Psoas muscle (tissue), 8 donors: ENCODE measurements around the gene DIP2B. TPM values are rescaled to one million over a fixed set of nuclear protein-coding genes. Genes with fewer than 3 reads are reported as not detected.

Source experiments
- ATAC-seq, 4 donors: fragments of 200-7000 bp; cut with Tn5 transposase; one replicate each; pipeline ENCODE4 v1.9.1; 2020; ENCODE audit warnings: moderate library complexity in 3 of 4, mild to moderate bottlenecking in 2 of 4
- DNase-seq, 2 donors: peaks; one replicate each; pipeline ENCODE4 v3.0.0-alpha.2; 2020
- H3K27ac ChIP-seq: fragments of 200-600 bp; one replicate; pipeline ENCODE4 v1.8.0; 2022
- H3K27me3 ChIP-seq, 3 donors: fragments of 200-600 bp in 1 of 3; one replicate each; pipeline versions ENCODE4 v1.6.1 to v1.8.0; 2013 to 2022; ENCODE audit warnings: low read length in 2 of 3, mild to moderate bottlenecking in 2 of 3, moderate library complexity in 1 of 3; ENCODE audit not compliant: insufficient read depth in 3 of 3
- H3K36me3 ChIP-seq, 2 donors: fragments of 200-600 bp in 1 of 2; one replicate each; pipeline versions ENCODE4 v1.6.1 to v1.8.0; 2013 to 2022; ENCODE audit warnings: low read depth in 1 of 2, mild to moderate bottlenecking in 1 of 2, moderate library complexity in 1 of 2; ENCODE audit not compliant: insufficient read depth in 1 of 2
- H3K4me1 ChIP-seq: fragments of 200-600 bp; one replicate; pipeline ENCODE4 v1.8.0; 2022
- H3K4me3 ChIP-seq: fragments of 200-600 bp; one replicate; pipeline ENCODE4 v1.8.0; 2022; ENCODE audit warnings: mild to moderate bottlenecking
- H3K9me3 ChIP-seq: fragments of 200-600 bp; one replicate; pipeline ENCODE4 v1.8.0; 2022
- WGBS, 3 donors: extraction: QIAGEN DNeasy Blood & Tissue Kit; methylation state at CpG; one replicate each; pipeline versions ENCODE4 v1.1.6 to v1.1.7; 2013; 5-methylcytosine and 5-hydroxymethylcytosine counted together
- intact Hi-C, 2 donors: fragments of 100-400 bp; cut with DNase I; formaldehyde crosslinking; loops; one replicate each; pipeline versions ENCODE4 v1.11.0 to v1.14.2; 2022
- polyA plus RNA-seq, 3 donors: library from polyadenylated mRNA; stranded (reverse); fragments of 200-250 nt; gene quantifications; one replicate each; pipeline ENCODE4 v1.2.3, GENCODE V29; 2013
- total RNA-seq, 4 donors: library from RNA; stranded (reverse); fragmentation: NEBNext Ultra II Directional in 2 of 4; extraction: Animal tissue kit (Norgen Biotek cat#: 25700) in 2 of 4; gene quantifications; one replicate each; pipeline versions ENCODE4 v1.2.1 to v1.2.4, GENCODE V29; 2021 to 2023
- TF ChIP-seq, protein P1 (sequence below): fragments of 200-600 bp; IDR thresholded peaks from one replicate; pipeline ENCODE4 v1.8.0; 2022; ENCODE audit warnings: antibody characterized with exemption
- donor health status: healthy with polysubstance abuse.
- donor health status: DM: no; HTN: no; CAD: no; lungs with moderate emphysema.
- donor health status: Bipolar disorder and iron deficiency.
- donor health status: healthy.
- donor health status: DM: yes; HTN: yes; CAD: no.
- donor health status: DM: no; HTN: no; CAD: no.
- donor health status: DM: no; HTN: no; CAD: no.
- donor health status: DM: yes; HTN: yes; CAD: no.

Gene DIP2B
- total and polyA plus RNA-seq, 7 donors, result 2.2 to 10.7 (median 8.6) TPM

DNA sequence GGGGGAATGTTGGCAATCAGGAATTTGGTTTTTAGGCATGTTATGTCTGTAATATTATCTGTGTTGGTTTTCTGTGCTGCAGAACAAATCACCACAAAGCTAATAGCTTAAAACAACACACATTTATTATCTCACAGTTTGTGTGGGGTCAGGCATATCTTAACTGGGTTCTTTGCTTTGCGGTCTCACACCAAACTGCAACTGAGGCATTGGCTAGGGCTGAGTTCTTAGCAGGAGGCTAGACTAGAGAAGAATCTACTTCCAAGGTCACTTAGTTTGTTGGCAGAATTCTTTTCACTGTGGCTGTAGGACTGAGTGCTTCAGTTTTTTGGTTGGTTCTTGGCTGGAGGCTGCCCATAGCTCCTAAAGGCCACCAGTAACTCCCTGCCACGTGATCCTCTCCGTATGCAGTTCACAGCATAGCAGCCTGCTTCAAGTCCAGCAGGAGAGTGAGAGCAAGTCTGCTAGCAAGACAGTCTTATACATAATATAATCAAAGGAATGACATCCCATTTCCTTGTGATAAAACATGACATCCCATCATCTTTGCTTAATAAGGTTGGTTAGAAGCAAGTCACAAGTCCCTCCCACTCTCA lies 280.7 kb downstream of the DIP2B start:
- WGBS, 3 donors, result 69 to 96% (median 69%) methylated on average over 3 of the region's 3 CpGs

DNA sequence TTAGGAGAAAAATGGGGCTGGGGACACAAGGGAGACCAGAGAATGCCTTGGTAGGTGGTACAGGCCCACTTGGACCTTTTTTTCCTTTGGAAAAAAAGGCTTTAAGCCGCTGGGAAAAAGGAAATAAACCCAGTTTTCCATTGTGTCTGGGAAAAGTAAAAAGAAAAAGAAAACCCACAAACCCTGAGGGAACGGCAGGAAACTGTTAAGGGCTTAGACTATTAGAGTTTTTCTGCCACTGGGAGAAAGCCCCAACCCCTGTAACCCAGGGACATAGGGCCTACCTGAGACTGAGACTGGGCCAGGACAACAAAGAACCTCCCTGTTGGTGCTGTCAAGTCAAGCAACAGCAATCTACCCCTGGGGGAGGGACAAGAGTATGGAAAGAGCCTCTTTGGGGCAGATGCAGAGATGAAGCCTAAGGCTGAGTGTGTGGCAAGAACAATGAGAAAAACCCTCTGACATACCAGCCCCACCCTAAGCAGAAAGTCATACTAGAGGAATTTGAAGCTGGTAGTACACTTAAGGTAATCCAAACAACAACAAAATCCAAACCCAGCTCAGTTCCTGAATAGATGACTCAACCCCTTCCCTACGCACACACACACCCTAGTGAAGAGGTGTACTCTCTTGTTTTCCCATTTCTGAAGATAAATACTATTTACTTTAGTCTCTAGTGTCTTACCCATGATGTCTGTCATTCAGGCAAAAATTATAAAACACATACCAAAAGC lies 281.9 kb downstream of the DIP2B start:
- Histone ChIP-seq H3K36me3 (peaks cover 0 to 17% of the 10 kb centered on the region in 2 donors), H3K4me1 (peaks cover 4% of the 10 kb centered on the region), H3K9me3 (no peaks in the 10 kb centered on the region), H3K4me3 (no peak overlapping the region), H3K27me3 (no peaks in the 10 kb centered on the region), H3K27ac (no peak overlapping the region)
- 87 to 92% (median 90%) methylated on average over 3 of the region's 3 CpGs for WGBS, 3 donors
- intact Hi-C loops, result no loop called here
- ATAC-seq (peak; percentile 55 to 82 (median 73)), DNase-seq (no peak)
- TF ChIP-seq, protein P1, sequence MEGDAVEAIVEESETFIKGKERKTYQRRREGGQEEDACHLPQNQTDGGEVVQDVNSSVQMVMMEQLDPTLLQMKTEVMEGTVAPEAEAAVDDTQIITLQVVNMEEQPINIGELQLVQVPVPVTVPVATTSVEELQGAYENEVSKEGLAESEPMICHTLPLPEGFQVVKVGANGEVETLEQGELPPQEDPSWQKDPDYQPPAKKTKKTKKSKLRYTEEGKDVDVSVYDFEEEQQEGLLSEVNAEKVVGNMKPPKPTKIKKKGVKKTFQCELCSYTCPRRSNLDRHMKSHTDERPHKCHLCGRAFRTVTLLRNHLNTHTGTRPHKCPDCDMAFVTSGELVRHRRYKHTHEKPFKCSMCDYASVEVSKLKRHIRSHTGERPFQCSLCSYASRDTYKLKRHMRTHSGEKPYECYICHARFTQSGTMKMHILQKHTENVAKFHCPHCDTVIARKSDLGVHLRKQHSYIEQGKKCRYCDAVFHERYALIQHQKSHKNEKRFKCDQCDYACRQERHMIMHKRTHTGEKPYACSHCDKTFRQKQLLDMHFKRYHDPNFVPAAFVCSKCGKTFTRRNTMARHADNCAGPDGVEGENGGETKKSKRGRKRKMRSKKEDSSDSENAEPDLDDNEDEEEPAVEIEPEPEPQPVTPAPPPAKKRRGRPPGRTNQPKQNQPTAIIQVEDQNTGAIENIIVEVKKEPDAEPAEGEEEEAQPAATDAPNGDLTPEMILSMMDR, result no peak

More for the DNA sequence above, 280.7 kb downstream of the DIP2B start:
- no peaks in the 10 kb centered on the region for H3K9me3 ChIP-seq
- intact Hi-C loops, result no loop called here
- H3K4me3 ChIP-seq, result no peak overlapping the region
- no peaks in the 10 kb centered on the region for H3K27me3 ChIP-seq
- TF ChIP-seq, protein P1, result no peak
- ATAC-seq (no peak), DNase-seq (no peak)
- peaks cover 4% of the 10 kb centered on the region for H3K4me1 ChIP-seq
- H3K27ac ChIP-seq, result no peak overlapping the region
- H3K36me3 ChIP-seq, result peaks cover 0 to 28% of the 10 kb centered on the region in 2 donors

DNA sequence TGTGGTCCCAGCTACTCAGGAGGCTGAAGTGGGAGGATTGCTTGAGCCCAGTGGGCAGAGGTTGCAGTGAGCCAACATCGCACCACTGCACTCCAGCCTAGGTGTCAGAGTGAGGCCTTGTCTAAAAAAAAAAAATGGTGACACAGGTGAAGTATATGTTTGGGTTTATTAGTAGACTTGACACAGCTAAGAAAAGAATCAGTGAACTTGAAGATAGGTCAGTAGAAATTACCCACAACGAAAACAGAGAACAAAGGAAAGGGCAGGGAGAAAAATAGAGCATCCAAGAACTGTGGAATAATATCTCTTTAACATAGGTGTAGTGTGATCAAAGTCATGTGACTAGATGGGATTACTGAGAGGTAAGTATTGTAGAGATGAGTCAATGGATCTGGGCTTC lies 282.8 kb downstream of the DIP2B start:
- no peak overlapping the region for H3K27ac ChIP-seq
- no peaks in the 10 kb centered on the region for H3K9me3 ChIP-seq
- H3K4me3 ChIP-seq, result no peak overlapping the region
- 95 to 100% (median 96%) methylated on average over 2 of the region's 2 CpGs for WGBS, 3 donors
- ATAC-seq (no peak), DNase-seq (no peak)
- peaks cover 0 to 10% of the 10 kb centered on the region in 2 donors for H3K36me3 ChIP-seq
- intact Hi-C loops, result no loop called here
- TF ChIP-seq, protein P1, result no peak
- H3K4me1 ChIP-seq, result peaks cover 10% of the 10 kb centered on the region
- no peaks in the 10 kb centered on the region for H3K27me3 ChIP-seq

DNA sequence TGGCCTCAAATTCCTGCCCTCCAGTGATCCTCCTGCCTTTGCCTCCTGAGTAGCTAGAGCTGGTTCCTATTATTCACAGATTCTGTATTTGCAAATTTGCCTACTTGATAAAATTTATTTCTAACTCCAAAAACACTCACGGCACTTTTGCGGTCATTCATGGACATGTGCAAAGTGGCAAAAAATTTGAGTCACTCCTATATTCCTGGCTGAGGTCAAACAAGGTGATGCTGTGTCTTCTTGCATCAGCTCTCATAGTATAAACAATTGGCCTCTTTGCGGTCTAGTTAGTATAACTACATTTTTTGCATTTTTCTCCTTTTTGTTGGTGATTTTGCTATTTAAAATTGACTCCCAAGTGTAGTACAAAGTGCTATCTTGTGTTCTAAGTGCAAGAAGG lies 283.8 kb downstream of the DIP2B start:
- WGBS, 3 donors, result 87 to 95% (median 88%) methylated on average over 3 of the region's 3 CpGs
- H3K4me1 ChIP-seq, result peaks cover 10% of the 10 kb centered on the region
- no peaks in the 10 kb centered on the region for H3K27me3 ChIP-seq
- no peak overlapping the region for H3K27ac ChIP-seq
- ATAC-seq (peak in 1 of 4 donors; percentile 55), DNase-seq (no peak)
- no peaks in the 10 kb centered on the region for H3K9me3 ChIP-seq
- H3K36me3 ChIP-seq, result peaks cover 0 to 10% of the 10 kb centered on the region in 2 donors
- H3K4me3 ChIP-seq, result no peak overlapping the region
- intact Hi-C loops, result no loop called here
- TF ChIP-seq, protein P1, result no peak
